ENCODE results near the gene RDX. TPM values are rescaled to one million over a fixed set of nuclear protein-coding genes. Genes with fewer than 3 reads are reported as not detected.

The RDX gene
- total RNA-seq, 1 experiment from 2014 or later = 196 TPM

DNA sequence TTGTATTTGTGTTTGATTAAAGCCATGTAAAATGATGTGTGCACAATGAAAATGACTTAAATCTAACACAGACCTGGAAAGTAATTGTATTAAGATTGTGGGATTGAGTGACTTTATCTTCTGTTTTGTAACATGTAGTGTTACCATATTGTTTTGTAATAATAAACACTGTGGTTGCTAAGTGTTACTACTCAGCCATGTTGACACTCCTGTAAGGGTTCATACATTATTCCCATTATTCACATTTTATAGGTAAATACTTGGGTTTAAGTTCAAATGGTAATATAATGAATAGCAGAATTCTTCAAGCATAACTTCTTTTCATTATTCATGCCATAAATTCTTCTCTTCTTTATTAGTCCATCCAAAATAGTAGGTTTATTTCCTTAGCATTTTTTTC is 134.2 kb downstream of the RDX start:
- Histone ChIP-seq H4K20me1 (ENCODE audit: insufficient read depth) (no peaks in the 10 kb centered on the region), H2AFZ (no peak overlapping the region), H3K27ac (no peak overlapping the region), H3K79me2 (ENCODE audit: low read depth) (peaks cover 8% of the 10 kb centered on the region; the same call in 1 of the 2 replicates), H3K9me3 (ENCODE audit: insufficient read depth, low read depth) (no peaks in the 10 kb centered on the region), H3K4me3 (no peak overlapping the region), H3F3A (ENCODE audit: insufficient read depth, low read depth) (peaks cover 15% of the 10 kb centered on the region; the same call in 1 of the 2 replicates), H3K27me3 (ENCODE audit: insufficient read depth, low read depth) (no peaks in the 10 kb centered on the region), H3K36me3 (ENCODE audit: low read depth) (peaks cover 71% of the 10 kb centered on the region), H3K4me1 (replicated peaks; ENCODE audit: insufficient read depth) (no peaks in the 10 kb centered on the region), H3K9me2 (ENCODE audit: insufficient read depth) (no peaks in the 10 kb centered on the region), H3K4me2 (no peak overlapping the region)
- POLR2A ChIA-PET (ENCODE audit: unreplicated experiment) = interaction anchor here (0.5 to 0.6 kb wide), 2 partner anchors 222 to 253 kb away, joined by 4 read pairs; no protein-coding TSS in a partner anchor
- CTCF ChIA-PET = no interaction called here
- no peak for TF ChIP-seq EZH2 (IDR thresholded peaks at IDR 0.05; ENCODE audit: low read depth)
- TF ChIP-seq, protein P1, sequence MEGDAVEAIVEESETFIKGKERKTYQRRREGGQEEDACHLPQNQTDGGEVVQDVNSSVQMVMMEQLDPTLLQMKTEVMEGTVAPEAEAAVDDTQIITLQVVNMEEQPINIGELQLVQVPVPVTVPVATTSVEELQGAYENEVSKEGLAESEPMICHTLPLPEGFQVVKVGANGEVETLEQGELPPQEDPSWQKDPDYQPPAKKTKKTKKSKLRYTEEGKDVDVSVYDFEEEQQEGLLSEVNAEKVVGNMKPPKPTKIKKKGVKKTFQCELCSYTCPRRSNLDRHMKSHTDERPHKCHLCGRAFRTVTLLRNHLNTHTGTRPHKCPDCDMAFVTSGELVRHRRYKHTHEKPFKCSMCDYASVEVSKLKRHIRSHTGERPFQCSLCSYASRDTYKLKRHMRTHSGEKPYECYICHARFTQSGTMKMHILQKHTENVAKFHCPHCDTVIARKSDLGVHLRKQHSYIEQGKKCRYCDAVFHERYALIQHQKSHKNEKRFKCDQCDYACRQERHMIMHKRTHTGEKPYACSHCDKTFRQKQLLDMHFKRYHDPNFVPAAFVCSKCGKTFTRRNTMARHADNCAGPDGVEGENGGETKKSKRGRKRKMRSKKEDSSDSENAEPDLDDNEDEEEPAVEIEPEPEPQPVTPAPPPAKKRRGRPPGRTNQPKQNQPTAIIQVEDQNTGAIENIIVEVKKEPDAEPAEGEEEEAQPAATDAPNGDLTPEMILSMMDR (conservative IDR thresholded peaks at IDR 0.05) = no peak
- BruUV-seq (replicated peaks) = no TSS peak
- DNase-seq = no peak
- intact Hi-C loops (cut with micrococcal nuclease; ENCODE audit: unreplicated experiment) = no loop called here

DNA sequence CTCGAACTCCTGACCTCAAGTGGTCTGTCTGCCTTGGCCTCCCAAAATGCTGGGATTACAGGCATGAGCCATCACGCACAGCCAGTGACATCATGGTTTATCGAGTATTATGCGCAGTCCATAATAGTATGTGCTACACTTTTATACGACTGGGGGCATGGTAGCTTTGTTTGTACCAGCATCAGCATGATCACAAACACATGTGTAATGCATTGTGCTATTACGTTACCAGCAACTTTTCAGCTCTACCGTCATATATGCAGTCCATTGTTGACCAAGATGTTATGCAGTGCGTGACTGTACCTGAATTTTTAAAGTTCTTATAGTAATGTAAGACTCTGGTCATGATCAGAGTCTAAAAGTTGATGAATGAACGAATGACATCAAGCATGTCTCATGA is 135.4 kb downstream of the RDX start:
- Histone ChIP-seq H3K79me2 (ENCODE audit: low read depth) (no peaks in the 10 kb centered on the region; the same call in 1 of the 2 replicates), H2AFZ (no peak overlapping the region), H3K9me3 (ENCODE audit: insufficient read depth, low read depth) (no peaks in the 10 kb centered on the region), H3K9me2 (ENCODE audit: insufficient read depth) (no peaks in the 10 kb centered on the region), H3K4me1 (replicated peaks; ENCODE audit: insufficient read depth) (no peaks in the 10 kb centered on the region), H3K4me3 (no peak overlapping the region), H3K36me3 (ENCODE audit: low read depth) (peaks cover 83% of the 10 kb centered on the region), H3K27me3 (ENCODE audit: insufficient read depth, low read depth) (no peaks in the 10 kb centered on the region), H3K4me2 (no peak overlapping the region), H3K27ac (no peak overlapping the region), H3F3A (ENCODE audit: insufficient read depth, low read depth) (peaks cover 11% of the 10 kb centered on the region; the same call in 1 of the 2 replicates), H4K20me1 (ENCODE audit: insufficient read depth) (no peaks in the 10 kb centered on the region)
- no TSS peak for BruUV-seq (replicated peaks)
- ChIA-PET CTCF (no interaction called here), POLR2A (ENCODE audit: unreplicated experiment) (no interaction called here)
- TF ChIP-seq EZH2 (IDR thresholded peaks at IDR 0.05; ENCODE audit: low read depth) = no peak
- TF ChIP-seq, protein P1 (conservative IDR thresholded peaks at IDR 0.05) = no peak
- intact Hi-C loops (cut with micrococcal nuclease; ENCODE audit: unreplicated experiment) = no loop called here
- DNase-seq = no peak

DNA sequence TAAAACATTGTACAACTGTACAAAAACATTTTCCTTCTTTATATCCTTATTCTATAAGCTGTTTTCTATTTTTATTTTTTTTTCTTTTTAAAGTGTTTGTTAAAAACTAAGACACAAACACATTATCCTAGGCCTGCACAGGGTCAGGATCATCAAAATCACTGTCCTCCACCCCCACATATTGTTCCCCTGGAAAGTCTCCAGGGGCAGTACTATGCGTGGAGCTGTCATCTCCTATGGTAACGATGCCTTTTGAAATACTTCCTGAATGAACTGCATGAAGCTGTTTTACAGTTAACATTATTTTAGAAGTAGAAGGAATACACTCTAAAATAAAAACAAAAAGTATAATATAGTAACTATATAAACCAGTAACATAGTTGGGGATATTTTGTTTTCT is 136.0 kb downstream of the RDX start:
- no peaks in the 10 kb centered on the region; the same call in 1 of the 2 replicates for H4K20me1 ChIP-seq (ENCODE audit: insufficient read depth)
- POLR2A ChIA-PET (ENCODE audit: unreplicated experiment) = interaction anchor here (0.6 kb wide), 2 partner anchors 95 to 1636 kb away, joined by 3 to 5 read pairs; no protein-coding TSS in a partner anchor
- H3K4me2 ChIP-seq = no peak overlapping the region
- TF ChIP-seq, protein P1 (conservative IDR thresholded peaks at IDR 0.05) = no peak
- TF ChIP-seq EZH2 (IDR thresholded peaks at IDR 0.05; ENCODE audit: low read depth) = no peak
- no peak overlapping the region for H3K27ac ChIP-seq
- H2AFZ ChIP-seq = no peak overlapping the region
- intact Hi-C loops (cut with micrococcal nuclease; ENCODE audit: unreplicated experiment) = no loop called here
- H3K36me3 ChIP-seq (ENCODE audit: low read depth) = peaks cover 81% of the 10 kb centered on the region
- no peaks in the 10 kb centered on the region for H3K4me1 ChIP-seq (replicated peaks; ENCODE audit: insufficient read depth)
- CTCF ChIA-PET = interaction anchor here (0.7 kb wide), 1 partner anchor 84 kb away, joined by 3 read pairs; no protein-coding TSS in a partner anchor
- peaks cover 3% of the 10 kb centered on the region for H3K79me2 ChIP-seq (ENCODE audit: low read depth)
- no TSS peak for BruUV-seq (replicated peaks)
- H3K9me2 ChIP-seq (ENCODE audit: insufficient read depth) = no peaks in the 10 kb centered on the region
- H3K9me3 ChIP-seq (ENCODE audit: insufficient read depth, low read depth) = no peaks in the 10 kb centered on the region
- peaks cover 15% of the 10 kb centered on the region for H3F3A ChIP-seq (ENCODE audit: insufficient read depth, low read depth)
- no peak overlapping the region for H3K4me3 ChIP-seq
- DNase-seq = no peak
- no peaks in the 10 kb centered on the region for H3K27me3 ChIP-seq (ENCODE audit: insufficient read depth, low read depth)

All from PC-9 (cell line).